ENCODE results near the gene SPARCL1. TPM values are rescaled to one million over a fixed set of nuclear protein-coding genes. Genes with fewer than 3 reads are reported as not detected.

The SPARCL1 gene
- total RNA-seq, 1 experiment from 2014 or later: 0.85 TPM

DNA sequence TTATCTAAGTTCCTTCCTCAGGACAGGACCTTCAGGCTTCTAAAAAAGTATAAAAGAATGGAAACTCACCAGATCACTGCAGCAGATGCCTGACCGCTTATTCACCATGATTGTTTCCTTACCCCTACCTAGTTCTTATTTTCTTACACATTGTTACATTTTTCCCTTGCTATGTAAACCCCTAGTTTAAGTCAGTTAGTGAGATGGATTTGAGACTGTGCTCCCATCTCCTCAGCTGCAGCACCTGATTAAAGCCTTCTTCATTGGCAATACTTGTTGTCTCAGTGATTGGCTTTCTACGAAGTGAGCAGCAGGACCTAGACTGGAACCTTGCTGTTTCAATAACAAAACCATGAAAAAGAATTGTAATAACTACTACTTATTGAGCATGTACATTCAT is 4.7 kb downstream of the SPARCL1 start:
- H3K36me3 Mint-ChIP-seq: peaks cover 19% of the 10 kb centered on the region
- no peak for TF ChIP-seq ZNF396 (CRISPR knock-in tag; IDR thresholded peaks at IDR 0.05; ENCODE audit: borderline replicate concordance)
- TF ChIP-seq, protein P1, sequence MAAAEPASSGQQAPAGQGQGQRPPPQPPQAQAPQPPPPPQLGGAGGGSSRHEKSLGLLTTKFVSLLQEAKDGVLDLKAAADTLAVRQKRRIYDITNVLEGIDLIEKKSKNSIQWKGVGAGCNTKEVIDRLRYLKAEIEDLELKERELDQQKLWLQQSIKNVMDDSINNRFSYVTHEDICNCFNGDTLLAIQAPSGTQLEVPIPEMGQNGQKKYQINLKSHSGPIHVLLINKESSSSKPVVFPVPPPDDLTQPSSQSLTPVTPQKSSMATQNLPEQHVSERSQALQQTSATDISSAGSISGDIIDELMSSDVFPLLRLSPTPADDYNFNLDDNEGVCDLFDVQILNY (CRISPR knock-in tag; IDR thresholded peaks at IDR 0.05): no peak
- TF ChIP-seq, protein P2, sequence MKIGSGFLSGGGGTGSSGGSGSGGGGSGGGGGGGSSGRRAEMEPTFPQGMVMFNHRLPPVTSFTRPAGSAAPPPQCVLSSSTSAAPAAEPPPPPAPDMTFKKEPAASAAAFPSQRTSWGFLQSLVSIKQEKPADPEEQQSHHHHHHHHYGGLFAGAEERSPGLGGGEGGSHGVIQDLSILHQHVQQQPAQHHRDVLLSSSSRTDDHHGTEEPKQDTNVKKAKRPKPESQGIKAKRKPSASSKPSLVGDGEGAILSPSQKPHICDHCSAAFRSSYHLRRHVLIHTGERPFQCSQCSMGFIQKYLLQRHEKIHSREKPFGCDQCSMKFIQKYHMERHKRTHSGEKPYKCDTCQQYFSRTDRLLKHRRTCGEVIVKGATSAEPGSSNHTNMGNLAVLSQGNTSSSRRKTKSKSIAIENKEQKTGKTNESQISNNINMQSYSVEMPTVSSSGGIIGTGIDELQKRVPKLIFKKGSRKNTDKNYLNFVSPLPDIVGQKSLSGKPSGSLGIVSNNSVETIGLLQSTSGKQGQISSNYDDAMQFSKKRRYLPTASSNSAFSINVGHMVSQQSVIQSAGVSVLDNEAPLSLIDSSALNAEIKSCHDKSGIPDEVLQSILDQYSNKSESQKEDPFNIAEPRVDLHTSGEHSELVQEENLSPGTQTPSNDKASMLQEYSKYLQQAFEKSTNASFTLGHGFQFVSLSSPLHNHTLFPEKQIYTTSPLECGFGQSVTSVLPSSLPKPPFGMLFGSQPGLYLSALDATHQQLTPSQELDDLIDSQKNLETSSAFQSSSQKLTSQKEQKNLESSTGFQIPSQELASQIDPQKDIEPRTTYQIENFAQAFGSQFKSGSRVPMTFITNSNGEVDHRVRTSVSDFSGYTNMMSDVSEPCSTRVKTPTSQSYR (CRISPR knock-in tag; IDR thresholded peaks at IDR 0.05): no peak
- TF ChIP-seq, protein P3, sequence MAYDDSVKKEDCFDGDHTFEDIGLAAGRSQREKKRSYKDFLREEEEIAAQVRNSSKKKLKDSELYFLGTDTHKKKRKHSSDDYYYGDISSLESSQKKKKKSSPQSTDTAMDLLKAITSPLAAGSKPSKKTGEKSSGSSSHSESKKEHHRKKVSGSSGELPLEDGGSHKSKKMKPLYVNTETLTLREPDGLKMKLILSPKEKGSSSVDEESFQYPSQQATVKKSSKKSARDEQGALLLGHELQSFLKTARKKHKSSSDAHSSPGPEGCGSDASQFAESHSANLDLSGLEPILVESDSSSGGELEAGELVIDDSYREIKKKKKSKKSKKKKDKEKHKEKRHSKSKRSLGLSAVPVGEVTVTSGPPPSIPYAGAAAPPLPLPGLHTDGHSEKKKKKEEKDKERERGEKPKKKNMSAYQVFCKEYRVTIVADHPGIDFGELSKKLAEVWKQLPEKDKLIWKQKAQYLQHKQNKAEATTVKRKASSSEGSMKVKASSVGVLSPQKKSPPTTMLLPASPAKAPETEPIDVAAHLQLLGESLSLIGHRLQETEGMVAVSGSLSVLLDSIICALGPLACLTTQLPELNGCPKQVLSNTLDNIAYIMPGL (CRISPR knock-in tag; IDR thresholded peaks at IDR 0.05): no peak
- TF ChIP-seq NFATC4 (CRISPR knock-in tag; IDR thresholded peaks at IDR 0.05): no peak
- TF ChIP-seq EMX1 (CRISPR knock-in tag; IDR thresholded peaks at IDR 0.05): no peak
- no peak for TF ChIP-seq KAT7 (CRISPR knock-in tag; IDR thresholded peaks at IDR 0.05; ENCODE audit: borderline replicate concordance)
- H3K4me3 Mint-ChIP-seq: no peak overlapping the region
- CTCF ChIA-PET: no interaction called here
- ATAC-seq (no peak), DNase-seq (ENCODE audit: low spot score) (no peak)
- H3K9me3 Mint-ChIP-seq: peaks cover 15% of the 10 kb centered on the region
- H3K27ac Mint-ChIP-seq: no peak overlapping the region
- POLR2A ChIA-PET: no interaction called here
- H3K27me3 Mint-ChIP-seq (ENCODE audit: low read depth): no peaks in the 10 kb centered on the region; the same call in 1 of the 2 replicates
- H3K4me1 Mint-ChIP-seq: peaks cover 58% of the 10 kb centered on the region

DNA sequence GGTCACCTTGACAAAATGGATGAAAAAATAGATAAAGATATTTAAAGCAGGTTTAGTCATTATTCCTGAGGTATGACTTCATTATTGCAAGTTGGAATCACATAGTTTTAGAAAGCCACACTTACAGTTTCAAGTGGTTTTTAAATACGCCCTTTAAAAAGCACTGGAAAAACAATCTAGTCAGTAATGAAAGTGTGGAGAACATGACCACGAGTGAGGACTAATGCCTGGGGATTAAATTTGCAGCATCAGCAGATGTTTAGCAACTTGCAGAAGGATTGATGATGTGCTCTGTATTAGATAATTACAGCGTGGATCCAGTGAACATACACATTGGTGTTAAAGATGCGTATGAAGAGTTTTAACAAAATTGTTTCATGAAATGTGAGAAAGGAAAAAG is 5.9 kb downstream of the SPARCL1 start:
- no peak for ATAC-seq
- peaks cover 47% of the 10 kb centered on the region for H3K4me1 Mint-ChIP-seq
- no peak overlapping the region for H3K4me3 Mint-ChIP-seq
- H3K27ac Mint-ChIP-seq: no peak overlapping the region
- H3K36me3 Mint-ChIP-seq: peaks cover 19% of the 10 kb centered on the region
- DNase-seq (ENCODE audit: low spot score): no peak
- POLR2A ChIA-PET: no interaction called here
- H3K9me3 Mint-ChIP-seq: peaks cover 15% of the 10 kb centered on the region
- H3K27me3 Mint-ChIP-seq (ENCODE audit: low read depth): no peaks in the 10 kb centered on the region
- CTCF ChIA-PET: no interaction called here
- TF ChIP-seq, protein P4, sequence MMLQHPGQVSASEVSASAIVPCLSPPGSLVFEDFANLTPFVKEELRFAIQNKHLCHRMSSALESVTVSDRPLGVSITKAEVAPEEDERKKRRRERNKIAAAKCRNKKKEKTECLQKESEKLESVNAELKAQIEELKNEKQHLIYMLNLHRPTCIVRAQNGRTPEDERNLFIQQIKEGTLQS (CRISPR knock-in tag; conservative IDR thresholded peaks at IDR 0.05): no peak
- TF ChIP-seq, protein P5, sequence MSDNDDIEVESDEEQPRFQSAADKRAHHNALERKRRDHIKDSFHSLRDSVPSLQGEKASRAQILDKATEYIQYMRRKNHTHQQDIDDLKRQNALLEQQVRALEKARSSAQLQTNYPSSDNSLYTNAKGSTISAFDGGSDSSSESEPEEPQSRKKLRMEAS (CRISPR knock-in tag; IDR thresholded peaks at IDR 0.05): no peak
- TF ChIP-seq, protein P6, sequence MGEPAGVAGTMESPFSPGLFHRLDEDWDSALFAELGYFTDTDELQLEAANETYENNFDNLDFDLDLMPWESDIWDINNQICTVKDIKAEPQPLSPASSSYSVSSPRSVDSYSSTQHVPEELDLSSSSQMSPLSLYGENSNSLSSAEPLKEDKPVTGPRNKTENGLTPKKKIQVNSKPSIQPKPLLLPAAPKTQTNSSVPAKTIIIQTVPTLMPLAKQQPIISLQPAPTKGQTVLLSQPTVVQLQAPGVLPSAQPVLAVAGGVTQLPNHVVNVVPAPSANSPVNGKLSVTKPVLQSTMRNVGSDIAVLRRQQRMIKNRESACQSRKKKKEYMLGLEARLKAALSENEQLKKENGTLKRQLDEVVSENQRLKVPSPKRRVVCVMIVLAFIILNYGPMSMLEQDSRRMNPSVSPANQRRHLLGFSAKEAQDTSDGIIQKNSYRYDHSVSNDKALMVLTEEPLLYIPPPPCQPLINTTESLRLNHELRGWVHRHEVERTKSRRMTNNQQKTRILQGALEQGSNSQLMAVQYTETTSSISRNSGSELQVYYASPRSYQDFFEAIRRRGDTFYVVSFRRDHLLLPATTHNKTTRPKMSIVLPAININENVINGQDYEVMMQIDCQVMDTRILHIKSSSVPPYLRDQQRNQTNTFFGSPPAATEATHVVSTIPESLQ (CRISPR knock-in tag; IDR thresholded peaks at IDR 0.05): no peak
- TF ChIP-seq SMAD4 (CRISPR knock-in tag; IDR thresholded peaks at IDR 0.05): no peak
- no peak for TF ChIP-seq TEAD4 (CRISPR knock-in tag; IDR thresholded peaks at IDR 0.05)
- no peak for TF ChIP-seq ZNF671 (CRISPR knock-in tag; IDR thresholded peaks at IDR 0.05)
- TF ChIP-seq, protein P7, sequence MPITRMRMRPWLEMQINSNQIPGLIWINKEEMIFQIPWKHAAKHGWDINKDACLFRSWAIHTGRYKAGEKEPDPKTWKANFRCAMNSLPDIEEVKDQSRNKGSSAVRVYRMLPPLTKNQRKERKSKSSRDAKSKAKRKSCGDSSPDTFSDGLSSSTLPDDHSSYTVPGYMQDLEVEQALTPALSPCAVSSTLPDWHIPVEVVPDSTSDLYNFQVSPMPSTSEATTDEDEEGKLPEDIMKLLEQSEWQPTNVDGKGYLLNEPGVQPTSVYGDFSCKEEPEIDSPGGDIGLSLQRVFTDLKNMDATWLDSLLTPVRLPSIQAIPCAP (CRISPR knock-in tag; IDR thresholded peaks at IDR 0.05): no peak
- TF ChIP-seq, protein P8, sequence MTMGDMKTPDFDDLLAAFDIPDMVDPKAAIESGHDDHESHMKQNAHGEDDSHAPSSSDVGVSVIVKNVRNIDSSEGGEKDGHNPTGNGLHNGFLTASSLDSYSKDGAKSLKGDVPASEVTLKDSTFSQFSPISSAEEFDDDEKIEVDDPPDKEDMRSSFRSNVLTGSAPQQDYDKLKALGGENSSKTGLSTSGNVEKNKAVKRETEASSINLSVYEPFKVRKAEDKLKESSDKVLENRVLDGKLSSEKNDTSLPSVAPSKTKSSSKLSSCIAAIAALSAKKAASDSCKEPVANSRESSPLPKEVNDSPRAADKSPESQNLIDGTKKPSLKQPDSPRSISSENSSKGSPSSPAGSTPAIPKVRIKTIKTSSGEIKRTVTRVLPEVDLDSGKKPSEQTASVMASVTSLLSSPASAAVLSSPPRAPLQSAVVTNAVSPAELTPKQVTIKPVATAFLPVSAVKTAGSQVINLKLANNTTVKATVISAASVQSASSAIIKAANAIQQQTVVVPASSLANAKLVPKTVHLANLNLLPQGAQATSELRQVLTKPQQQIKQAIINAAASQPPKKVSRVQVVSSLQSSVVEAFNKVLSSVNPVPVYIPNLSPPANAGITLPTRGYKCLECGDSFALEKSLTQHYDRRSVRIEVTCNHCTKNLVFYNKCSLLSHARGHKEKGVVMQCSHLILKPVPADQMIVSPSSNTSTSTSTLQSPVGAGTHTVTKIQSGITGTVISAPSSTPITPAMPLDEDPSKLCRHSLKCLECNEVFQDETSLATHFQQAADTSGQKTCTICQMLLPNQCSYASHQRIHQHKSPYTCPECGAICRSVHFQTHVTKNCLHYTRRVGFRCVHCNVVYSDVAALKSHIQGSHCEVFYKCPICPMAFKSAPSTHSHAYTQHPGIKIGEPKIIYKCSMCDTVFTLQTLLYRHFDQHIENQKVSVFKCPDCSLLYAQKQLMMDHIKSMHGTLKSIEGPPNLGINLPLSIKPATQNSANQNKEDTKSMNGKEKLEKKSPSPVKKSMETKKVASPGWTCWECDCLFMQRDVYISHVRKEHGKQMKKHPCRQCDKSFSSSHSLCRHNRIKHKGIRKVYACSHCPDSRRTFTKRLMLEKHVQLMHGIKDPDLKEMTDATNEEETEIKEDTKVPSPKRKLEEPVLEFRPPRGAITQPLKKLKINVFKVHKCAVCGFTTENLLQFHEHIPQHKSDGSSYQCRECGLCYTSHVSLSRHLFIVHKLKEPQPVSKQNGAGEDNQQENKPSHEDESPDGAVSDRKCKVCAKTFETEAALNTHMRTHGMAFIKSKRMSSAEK (CRISPR knock-in tag; IDR thresholded peaks at IDR 0.05; ENCODE audit: borderline replicate concordance): no peak
- no peak for TF ChIP-seq ZNF138 (CRISPR knock-in tag; conservative IDR thresholded peaks at IDR 0.05)
- TF ChIP-seq, protein P9, sequence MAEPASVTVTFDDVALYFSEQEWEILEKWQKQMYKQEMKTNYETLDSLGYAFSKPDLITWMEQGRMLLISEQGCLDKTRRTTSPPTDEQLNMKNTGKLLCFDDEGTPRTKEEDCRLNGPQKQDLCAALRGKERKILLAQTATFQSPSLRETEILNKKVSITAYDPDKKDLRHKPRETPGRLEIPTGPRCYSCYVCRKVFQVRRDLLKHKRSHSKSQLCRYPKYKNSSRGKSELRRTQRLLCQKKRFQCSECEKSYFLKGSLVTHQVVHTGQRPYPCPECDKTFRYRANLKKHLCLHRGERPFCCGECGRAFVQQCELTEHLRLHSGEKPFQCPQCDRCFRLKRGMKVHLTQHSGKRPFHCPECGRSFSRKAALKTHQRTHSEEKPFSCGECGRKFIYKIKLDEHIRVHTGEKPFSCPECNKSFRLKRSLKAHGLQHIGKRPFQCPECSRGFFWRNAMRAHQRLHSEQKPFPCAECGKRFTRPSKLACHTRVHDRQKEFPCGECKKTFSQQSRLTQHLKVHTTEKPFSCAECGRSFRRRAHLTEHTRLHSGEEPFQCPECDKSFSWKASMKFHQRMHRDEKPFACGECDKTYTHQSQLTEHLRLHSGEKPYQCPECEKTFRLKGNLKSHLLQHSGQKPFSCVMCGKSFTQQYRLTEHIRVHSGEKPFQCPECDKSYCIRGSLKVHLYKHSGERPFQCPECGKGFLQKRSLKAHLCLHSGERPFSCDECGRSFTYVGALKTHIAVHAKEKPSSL (CRISPR knock-in tag; conservative IDR thresholded peaks at IDR 0.05): no peak
- TF ChIP-seq GRHL2 (CRISPR knock-in tag; IDR thresholded peaks at IDR 0.05; ENCODE audit: insufficient replicate concordance, severe bottlenecking): no peak
- TF ChIP-seq SOX15 (CRISPR knock-in tag; IDR thresholded peaks at IDR 0.05): no peak
- TF ChIP-seq ELF4 (CRISPR knock-in tag; IDR thresholded peaks at IDR 0.05; ENCODE audit: low read depth): no peak
